Mucosa of rectum (tissue), 2 donors: Measurements from ENCODE around the gene NGEF.
A peak's percentile ranks its signal among the peaks of the same experiment; 100 is the strongest.
"Not testable (repeated sequence)": the region's sequence is repeated elsewhere in the genome, so short reads cannot be mapped to it uniquely, and the experiment has no call there.

ENCODE experiments used
- H3K27ac ChIP-seq, 2 donors: one replicate each; pipeline ENCODE4 v1.7.0; 2013; ENCODE audit warnings: inconsistent platforms in 2 of 2, low read depth in 2 of 2, low read length in 2 of 2
- H3K27me3 ChIP-seq, 2 donors: one replicate each; pipeline ENCODE4 v1.7.0; 2013; ENCODE audit warnings: low read length in 2 of 2; ENCODE audit not compliant: control insufficient read depth in 2 of 2, insufficient read depth in 2 of 2
- H3K36me3 ChIP-seq, 2 donors: one replicate each; pipeline ENCODE4 v1.7.0; 2013; ENCODE audit warnings: low read length in 2 of 2; ENCODE audit not compliant: control insufficient read depth in 2 of 2, insufficient read depth in 2 of 2
- H3K4me1 ChIP-seq, 2 donors: one replicate each; pipeline ENCODE4 v1.7.0; 2013; ENCODE audit warnings: low read length in 2 of 2, mild to moderate bottlenecking in 1 of 2; ENCODE audit not compliant: control insufficient read depth in 2 of 2, insufficient read depth in 2 of 2
- H3K4me3 ChIP-seq, 2 donors: one replicate each; pipeline ENCODE4 v1.7.0; 2013; ENCODE audit warnings: low read length in 2 of 2
- H3K9ac ChIP-seq, 2 donors: one replicate each; pipeline ENCODE4 v1.7.0; 2013; ENCODE audit warnings: low read length in 2 of 2, low read depth in 1 of 2, mild to moderate bottlenecking in 1 of 2
- H3K9me3 ChIP-seq, 2 donors: one replicate each; pipeline ENCODE4 v1.7.0; 2013; ENCODE audit warnings: low read length in 2 of 2; ENCODE audit not compliant: control insufficient read depth in 2 of 2
- donor health status: healthy.
- donor health status: Normal muscosa, but diverticular disease.

Gene NGEF

GRCh38 chr2:233056961-233057605, 44.0 kb upstream of the NGEF start:
- Histone ChIP-seq H3K4me3 (no peak overlapping the region), H3K27me3 (peaks cover 0 to 4% of the 10 kb centered on the region in 2 donors), H3K9me3 (no peaks in the 10 kb centered on the region), H3K9ac (no peak overlapping the region), H3K36me3 (no peaks in the 10 kb centered on the region), H3K27ac (no peak overlapping the region), H3K4me1 (peaks cover 7 to 13% of the 10 kb centered on the region in 2 donors)

- Histone ChIP-seq H3K4me3 (no peak overlapping the region), H3K36me3 (no peaks in the 10 kb centered on the region), H3K27me3 (peaks cover 0 to 4% of the 10 kb centered on the region in 2 donors), H3K9me3 (no peaks in the 10 kb centered on the region), H3K9ac (no peak overlapping the region), H3K4me1 (peaks cover 3 to 13% of the 10 kb centered on the region in 2 donors), H3K27ac (no peak overlapping the region)
These were observed 42.3 kb upstream of the NGEF start for GRCh38 chr2:233055362-233055761.

GRCh38 chr2:233053928-233054784, 41.1 kb upstream of the NGEF start:
- Histone ChIP-seq H3K27ac (no peak overlapping the region), H3K27me3 (peaks cover 0 to 4% of the 10 kb centered on the region in 2 donors), H3K9ac (peak overlapping the region in 1 of 2 donors; percentile 14), H3K4me3 (no peak overlapping the region), H3K36me3 (no peaks in the 10 kb centered on the region), H3K4me1 (peaks cover 0 to 7% of the 10 kb centered on the region in 2 donors), H3K9me3 (no peaks in the 10 kb centered on the region)

- not testable (repeated sequence) for H3K27ac ChIP-seq, H3K4me3 ChIP-seq, H3K27me3 ChIP-seq, H3K36me3 ChIP-seq, H3K9ac ChIP-seq, H3K9me3 ChIP-seq, H3K4me1 ChIP-seq
These were observed 39.5 kb upstream of the NGEF start for GRCh38 chr2:233052517-233052916.

- no peak overlapping the region for H3K27ac ChIP-seq
- H3K4me3 ChIP-seq, result no peak overlapping the region
- H3K27me3 ChIP-seq, result peaks cover 0 to 4% of the 10 kb centered on the region in 2 donors
- H3K9ac ChIP-seq, result no peak overlapping the region
- H3K9me3 ChIP-seq, result no peaks in the 10 kb centered on the region
- H3K4me1 ChIP-seq, result peaks cover 0 to 5% of the 10 kb centered on the region in 2 donors
- no peaks in the 10 kb centered on the region for H3K36me3 ChIP-seq
These were observed 38.4 kb upstream of the NGEF start for GRCh38 chr2:233051241-233052149.

GRCh38 chr2:233049194-233049761, 36.2 kb upstream of the NGEF start:
- H3K27me3 ChIP-seq, result peaks cover 0 to under 1% of the 10 kb centered on the region in 2 donors
- no peak overlapping the region for H3K4me3 ChIP-seq
- H3K36me3 ChIP-seq, result no peaks in the 10 kb centered on the region
- no peak overlapping the region for H3K9ac ChIP-seq
- no peak overlapping the region for H3K27ac ChIP-seq
- peaks cover 0 to 4% of the 10 kb centered on the region in 2 donors for H3K4me1 ChIP-seq
- H3K9me3 ChIP-seq, result no peaks in the 10 kb centered on the region

- Histone ChIP-seq H3K27me3 (no peaks in the 10 kb centered on the region), H3K36me3 (no peaks in the 10 kb centered on the region), H3K4me3 (no peak overlapping the region), H3K27ac (no peak overlapping the region), H3K9ac (no peak overlapping the region), H3K4me1 (no peaks in the 10 kb centered on the region), H3K9me3 (no peaks in the 10 kb centered on the region)
These were observed 35.6 kb upstream of the NGEF start for GRCh38 chr2:233048569-233049193.

- H3K27ac ChIP-seq, result no peak overlapping the region
These were observed 34.6 kb upstream of the NGEF start for GRCh38 chr2:233047667-233048066.

GRCh38 chr2:233047206-233047605, 34.1 kb upstream of the NGEF start:
- H3K27ac ChIP-seq, result no peak overlapping the region
- H3K9me3 ChIP-seq, result no peaks in the 10 kb centered on the region
- H3K9ac ChIP-seq, result no peak overlapping the region
- no peaks in the 10 kb centered on the region for H3K27me3 ChIP-seq
- no peaks in the 10 kb centered on the region for H3K4me1 ChIP-seq
- H3K36me3 ChIP-seq, result no peaks in the 10 kb centered on the region
- no peak overlapping the region for H3K4me3 ChIP-seq

More at GRCh38 chr2:233047667-233048066, 34.6 kb upstream of the NGEF start:
- Histone ChIP-seq H3K36me3 (no peaks in the 10 kb centered on the region), H3K4me1 (no peaks in the 10 kb centered on the region), H3K9me3 (no peaks in the 10 kb centered on the region), H3K27me3 (no peaks in the 10 kb centered on the region), H3K4me3 (no peak overlapping the region), H3K9ac (no peak overlapping the region)
